IPS DF 19.7 (cell line): Measurements from ENCODE around the gene OR52A5.

ENCODE experiments used
- DNase-seq: peaks from one replicate; pipeline ENCODE4 v3.0.0-alpha.2; 2013; ENCODE audit warnings: low read depth, low spot score

The OR52A5 gene

GRCh38 chr11:5115339-5115738, 22.8 kb downstream of the OR52A5 start:
- no peak for DNase-seq

- no peak for DNase-seq
Observed at GRCh38 chr11:5107285-5107684, 30.9 kb downstream of the OR52A5 start.

GRCh38 chr11:5103066-5103465, 35.1 kb downstream of the OR52A5 start:
- DNase-seq = no peak

- DNase-seq = no peak
Observed at GRCh38 chr11:5102246-5102645, 35.9 kb downstream of the OR52A5 start.

- DNase-seq = no peak
Observed at GRCh38 chr11:5096011-5096410, 42.1 kb downstream of the OR52A5 start.

GRCh38 chr11:5092821-5093585, 45.2 kb downstream of the OR52A5 start:
- DNase-seq = no peak

GRCh38 chr11:5090668-5091067, 47.5 kb downstream of the OR52A5 start:
- DNase-seq = no peak

- no peak for DNase-seq
Observed at GRCh38 chr11:5088556-5088955, 49.6 kb downstream of the OR52A5 start.

- no peak for DNase-seq
Observed at GRCh38 chr11:5083602-5084001, 54.6 kb downstream of the OR52A5 start.

- no peak for DNase-seq
Observed at GRCh38 chr11:5081405-5081804, 56.8 kb downstream of the OR52A5 start.
